ENCODE results near the gene CPLX3.

The CPLX3 gene

DNA sequence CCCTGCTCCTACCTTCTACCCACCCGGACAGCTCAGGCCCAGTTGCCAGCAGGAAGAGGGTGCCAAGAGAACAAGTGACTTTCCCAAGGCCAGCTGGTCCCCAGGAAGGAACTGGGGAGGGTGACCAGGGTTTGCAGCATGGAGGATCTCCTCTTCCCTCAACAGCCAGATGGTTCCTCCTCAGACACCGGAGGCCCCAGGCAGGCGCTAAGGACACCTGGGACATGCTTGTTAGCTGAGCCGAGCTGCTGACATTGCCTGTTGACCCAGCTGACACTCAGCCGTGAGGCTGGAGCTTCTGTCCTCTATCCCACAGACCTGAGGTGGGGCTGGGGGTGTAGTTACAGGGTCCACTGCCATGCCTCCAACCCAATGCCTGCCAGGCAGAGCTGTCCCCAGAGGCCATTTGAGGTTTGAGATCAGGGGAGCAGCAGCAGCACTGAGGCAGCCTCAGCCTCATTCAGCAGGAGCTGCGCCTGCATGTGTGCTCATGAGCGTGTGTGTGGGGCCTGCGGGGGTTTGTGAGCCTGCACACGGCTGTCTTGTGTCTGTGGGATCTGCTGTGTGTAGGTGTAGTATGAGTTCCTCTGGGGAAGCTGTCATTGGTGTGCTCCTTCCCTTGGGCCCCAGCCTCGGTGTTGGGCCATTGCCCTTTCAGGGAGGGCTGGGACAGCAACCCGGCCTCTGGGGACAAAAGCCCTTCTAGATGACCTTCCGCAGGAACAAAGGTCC, 7.1 kb downstream of the CPLX3 start:
- DNase-seq (ENCODE audit: low read depth) = no peak
- no peak overlapping the region for H3K4me3 ChIP-seq (ENCODE audit: low read depth, low read length)
- no peak for TF ChIP-seq CTCF (IDR thresholded peaks at IDR 0.05; ENCODE audit: low read depth, low read length, missing control alignments)

DNA sequence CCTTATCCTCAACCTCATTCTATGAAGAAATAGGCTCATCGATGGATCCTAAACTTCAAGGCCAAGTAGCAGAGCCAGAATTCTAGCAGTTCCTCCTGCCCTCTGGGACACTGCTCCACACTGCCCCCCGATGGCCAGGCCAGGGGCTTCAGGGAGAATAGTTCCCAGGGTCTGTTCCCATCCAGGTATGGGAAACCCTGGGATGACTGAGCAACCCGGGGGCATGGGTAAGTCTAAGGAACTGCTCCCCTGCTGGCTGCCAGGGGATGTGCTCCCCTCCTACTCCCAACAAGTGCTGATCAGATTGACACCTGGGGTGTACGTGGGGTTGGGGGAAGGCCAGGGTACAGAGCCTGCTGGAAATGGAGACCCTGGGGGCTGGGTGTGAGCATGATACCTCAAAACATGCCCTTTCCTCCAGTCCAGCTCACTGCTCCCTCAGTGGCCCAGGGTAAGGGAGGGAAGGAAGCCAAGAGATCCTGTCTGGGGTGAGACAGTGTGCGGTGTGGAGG, 8.9 kb downstream of the CPLX3 start:
- H3K4me3 ChIP-seq (ENCODE audit: low read depth, low read length) = no peak overlapping the region
- no peak for DNase-seq (ENCODE audit: low read depth)

GRCh38 chr15:74836846-74837245, 10.4 kb downstream of the CPLX3 start:
- no peak overlapping the region for H3K4me3 ChIP-seq (ENCODE audit: low read depth, low read length)
- TF ChIP-seq CTCF (IDR thresholded peaks at IDR 0.05; ENCODE audit: low read depth, low read length, missing control alignments) = no peak
- no peak for DNase-seq (ENCODE audit: low read depth)

More for the DNA sequence above, 8.9 kb downstream of the CPLX3 start:
- TF ChIP-seq CTCF (IDR thresholded peaks at IDR 0.05; ENCODE audit: low read depth, low read length, missing control alignments) = peak; percentile 85

- no peak overlapping the region for H3K4me3 ChIP-seq (ENCODE audit: low read depth, low read length)
- no peak for TF ChIP-seq CTCF (IDR thresholded peaks at IDR 0.05; ENCODE audit: low read depth, low read length, missing control alignments)
- no peak for DNase-seq (ENCODE audit: low read depth)
These were observed 11.2 kb downstream of the CPLX3 start for GRCh38 chr15:74837482-74838136.

GRCh38 chr15:74838137-74838516, 11.7 kb downstream of the CPLX3 start:
- no peak overlapping the region for H3K4me3 ChIP-seq (ENCODE audit: low read depth, low read length)
- TF ChIP-seq CTCF (IDR thresholded peaks at IDR 0.05; ENCODE audit: low read depth, low read length, missing control alignments) = no peak
- no peak for DNase-seq (ENCODE audit: low read depth)

DNA sequence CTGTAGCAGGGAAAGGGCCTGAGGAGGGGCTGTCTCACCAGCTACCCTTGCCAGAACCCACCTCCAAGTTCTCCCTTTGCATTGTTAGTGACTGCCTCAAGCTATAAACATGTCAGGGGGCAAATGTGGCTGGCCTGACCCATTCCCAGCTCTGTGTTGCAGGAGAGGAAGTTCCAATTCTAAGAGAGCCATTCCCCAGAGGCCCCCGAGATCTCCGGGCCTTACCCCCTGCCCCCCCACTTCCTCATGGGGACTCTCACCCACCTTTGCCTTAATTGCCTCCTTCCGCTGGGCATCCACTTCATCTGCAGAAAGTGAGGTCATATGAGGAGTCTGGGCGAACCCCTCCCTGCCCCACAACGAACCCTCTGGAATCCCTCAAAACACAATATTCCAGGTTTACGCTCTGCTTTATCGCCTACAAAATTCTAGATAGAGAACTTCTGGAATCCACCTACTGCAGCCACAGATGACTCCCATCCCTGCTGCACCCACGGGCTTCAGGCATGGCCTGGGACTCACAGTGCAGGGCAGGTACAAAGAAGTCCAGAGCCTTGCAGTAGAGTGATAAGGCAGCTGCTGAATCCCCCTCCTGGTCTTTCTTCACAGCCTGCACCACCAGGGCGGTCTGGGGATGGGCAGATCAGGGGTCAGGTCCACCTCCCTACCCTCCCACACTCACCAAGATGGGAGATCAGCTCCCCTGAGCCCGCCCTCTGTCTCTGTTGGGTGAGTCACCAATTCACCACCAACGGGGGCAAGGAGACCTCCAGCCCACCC, 12.5 kb downstream of the CPLX3 start:
- no peak overlapping the region for H3K4me3 ChIP-seq (ENCODE audit: low read depth, low read length)
- no peak for TF ChIP-seq CTCF (IDR thresholded peaks at IDR 0.05; ENCODE audit: low read depth, low read length, missing control alignments)
- DNase-seq (ENCODE audit: low read depth) = no peak
